ENCODE data around the gene CRYAA.
"Not testable (repeated sequence)": the region's sequence is repeated elsewhere in the genome, so short reads cannot be mapped to it uniquely, and the experiment has no call there.

DNA sequence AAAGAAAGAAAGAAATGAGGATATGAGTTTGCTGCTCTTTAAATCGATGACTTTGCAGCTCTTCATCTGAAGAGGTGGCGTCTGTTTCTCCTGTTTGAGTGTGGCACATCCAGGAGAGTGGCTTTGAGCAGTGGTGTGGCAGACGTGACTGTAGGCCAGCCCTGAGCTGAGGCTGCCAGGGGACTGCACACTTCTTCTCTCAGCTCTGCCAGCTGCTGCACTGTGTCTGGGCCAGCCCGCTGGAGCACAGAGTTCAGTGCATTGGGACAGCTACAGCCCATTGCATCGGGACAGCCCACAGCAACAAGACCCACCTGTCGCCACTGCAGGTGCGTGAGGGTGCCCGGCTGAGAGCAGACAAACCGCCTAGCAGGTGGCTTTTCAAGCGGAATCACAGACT, 34.3 kb upstream of the CRYAA start:
- TF ChIP-seq, protein P1, sequence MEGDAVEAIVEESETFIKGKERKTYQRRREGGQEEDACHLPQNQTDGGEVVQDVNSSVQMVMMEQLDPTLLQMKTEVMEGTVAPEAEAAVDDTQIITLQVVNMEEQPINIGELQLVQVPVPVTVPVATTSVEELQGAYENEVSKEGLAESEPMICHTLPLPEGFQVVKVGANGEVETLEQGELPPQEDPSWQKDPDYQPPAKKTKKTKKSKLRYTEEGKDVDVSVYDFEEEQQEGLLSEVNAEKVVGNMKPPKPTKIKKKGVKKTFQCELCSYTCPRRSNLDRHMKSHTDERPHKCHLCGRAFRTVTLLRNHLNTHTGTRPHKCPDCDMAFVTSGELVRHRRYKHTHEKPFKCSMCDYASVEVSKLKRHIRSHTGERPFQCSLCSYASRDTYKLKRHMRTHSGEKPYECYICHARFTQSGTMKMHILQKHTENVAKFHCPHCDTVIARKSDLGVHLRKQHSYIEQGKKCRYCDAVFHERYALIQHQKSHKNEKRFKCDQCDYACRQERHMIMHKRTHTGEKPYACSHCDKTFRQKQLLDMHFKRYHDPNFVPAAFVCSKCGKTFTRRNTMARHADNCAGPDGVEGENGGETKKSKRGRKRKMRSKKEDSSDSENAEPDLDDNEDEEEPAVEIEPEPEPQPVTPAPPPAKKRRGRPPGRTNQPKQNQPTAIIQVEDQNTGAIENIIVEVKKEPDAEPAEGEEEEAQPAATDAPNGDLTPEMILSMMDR (IDR thresholded peaks at IDR 0.05; ENCODE audit: low read length): not testable (repeated sequence)
- TF ChIP-seq EZH2phosphoT487 (IDR thresholded peaks at IDR 0.05; ENCODE audit: low read length); EZH2 (optimal IDR thresholded peaks at IDR 0.05; ENCODE audit: low read depth, low read length): not testable (repeated sequence)
